ENCODE results near the gene TMEM272.

TMEM272 gene

GRCh38 chr13:51849145-51850101 is 4.4 kb upstream of the TMEM272 start:
- DNase-seq (ENCODE audit: low spot score), result peak; percentile 44

GRCh38 chr13:51848674-51849073 is 3.7 kb upstream of the TMEM272 start:
- DNase-seq (ENCODE audit: low spot score), result no peak

GRCh38 chr13:51846756-51847155 is 1.8 kb upstream of the TMEM272 start:
- no peak for DNase-seq (ENCODE audit: low spot score)

- no peak for DNase-seq (ENCODE audit: low spot score)
These were observed 769 bp upstream of the TMEM272 start for GRCh38 chr13:51845574-51846318.

GRCh38 chr13:51843529-51843928 is 1.4 kb downstream of the TMEM272 start:
- DNase-seq (ENCODE audit: low spot score), result no peak

- no peak for DNase-seq (ENCODE audit: low spot score)
These were observed 3.2 kb downstream of the TMEM272 start for GRCh38 chr13:51841732-51842131.

- DNase-seq (ENCODE audit: low spot score), result no peak
These were observed 4.1 kb downstream of the TMEM272 start for GRCh38 chr13:51840917-51841316.

- no peak for DNase-seq (ENCODE audit: low spot score)
These were observed 5.1 kb downstream of the TMEM272 start for GRCh38 chr13:51839711-51840540.

- no peak for DNase-seq (ENCODE audit: low spot score)
These were observed 6.6 kb downstream of the TMEM272 start for GRCh38 chr13:51838240-51838846.

GRCh38 chr13:51837016-51837415 is 8.0 kb downstream of the TMEM272 start:
- no peak for DNase-seq (ENCODE audit: low spot score)

GRCh38 chr13:51834581-51835171 is 10.3 kb downstream of the TMEM272 start:
- DNase-seq (ENCODE audit: low spot score), result no peak

GRCh38 chr13:51833980-51834379 is 11.0 kb downstream of the TMEM272 start:
- DNase-seq (ENCODE audit: low spot score), result no peak

GRCh38 chr13:51832471-51833152 is 12.4 kb downstream of the TMEM272 start:
- DNase-seq (ENCODE audit: low spot score), result no peak

GRCh38 chr13:51831519-51831918 is 13.5 kb downstream of the TMEM272 start:
- DNase-seq (ENCODE audit: low spot score), result no peak

- DNase-seq (ENCODE audit: low spot score), result no peak
These were observed 15.4 kb downstream of the TMEM272 start for GRCh38 chr13:51829568-51829899.

- DNase-seq (ENCODE audit: low spot score), result no peak
These were observed 16.0 kb downstream of the TMEM272 start for GRCh38 chr13:51828730-51829567.

- DNase-seq (ENCODE audit: low spot score), result no peak
These were observed 17.7 kb downstream of the TMEM272 start for GRCh38 chr13:51827254-51827653.

GRCh38 chr13:51826606-51827005 is 18.4 kb downstream of the TMEM272 start:
- DNase-seq (ENCODE audit: low spot score), result no peak

GRCh38 chr13:51825681-51826254 is 19.2 kb downstream of the TMEM272 start:
- DNase-seq (ENCODE audit: low spot score), result no peak

GRCh38 chr13:51825165-51825592 is 19.8 kb downstream of the TMEM272 start:
- no peak for DNase-seq (ENCODE audit: low spot score)

All from HuH-7.5 (cell line).